22Rv1 (cell line): ENCODE results near the gene SPECC1L.

Experiments used
- ZFX ChIP-seq: fragments of 450-650 bp; IDR thresholded peaks from 2 replicates; pipeline ENCODE4 v1.6.1; 2017; ENCODE audit warnings: antibody characterized with exemption, borderline replicate concordance
- TF ChIP-seq, protein P1 (sequence below): fragments of 450-650 bp; IDR thresholded peaks from 2 replicates; pipeline ENCODE4 v1.5.1; 2017; ENCODE audit warnings: mild to moderate bottlenecking

DNA sequence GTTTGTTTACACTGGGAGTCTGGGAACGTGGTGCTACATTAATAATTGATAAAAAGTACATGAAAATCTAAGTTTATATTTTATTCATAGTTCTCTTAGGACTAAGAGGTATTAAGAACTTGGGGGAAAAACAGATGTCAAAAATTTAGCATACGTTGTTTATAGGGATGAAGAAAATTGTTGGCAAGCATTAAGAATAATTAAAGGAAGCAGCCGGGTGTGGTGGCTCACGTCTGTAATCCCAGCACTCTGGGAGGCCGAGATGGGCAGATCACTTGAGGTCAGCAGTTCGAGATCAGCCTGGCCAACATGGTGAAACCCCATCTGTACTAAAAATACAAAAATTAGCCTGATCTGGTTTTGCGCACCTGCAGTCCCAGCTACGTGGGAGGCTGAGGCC lies 96.1 kb downstream of the SPECC1L start:
- TF ChIP-seq, protein P1, sequence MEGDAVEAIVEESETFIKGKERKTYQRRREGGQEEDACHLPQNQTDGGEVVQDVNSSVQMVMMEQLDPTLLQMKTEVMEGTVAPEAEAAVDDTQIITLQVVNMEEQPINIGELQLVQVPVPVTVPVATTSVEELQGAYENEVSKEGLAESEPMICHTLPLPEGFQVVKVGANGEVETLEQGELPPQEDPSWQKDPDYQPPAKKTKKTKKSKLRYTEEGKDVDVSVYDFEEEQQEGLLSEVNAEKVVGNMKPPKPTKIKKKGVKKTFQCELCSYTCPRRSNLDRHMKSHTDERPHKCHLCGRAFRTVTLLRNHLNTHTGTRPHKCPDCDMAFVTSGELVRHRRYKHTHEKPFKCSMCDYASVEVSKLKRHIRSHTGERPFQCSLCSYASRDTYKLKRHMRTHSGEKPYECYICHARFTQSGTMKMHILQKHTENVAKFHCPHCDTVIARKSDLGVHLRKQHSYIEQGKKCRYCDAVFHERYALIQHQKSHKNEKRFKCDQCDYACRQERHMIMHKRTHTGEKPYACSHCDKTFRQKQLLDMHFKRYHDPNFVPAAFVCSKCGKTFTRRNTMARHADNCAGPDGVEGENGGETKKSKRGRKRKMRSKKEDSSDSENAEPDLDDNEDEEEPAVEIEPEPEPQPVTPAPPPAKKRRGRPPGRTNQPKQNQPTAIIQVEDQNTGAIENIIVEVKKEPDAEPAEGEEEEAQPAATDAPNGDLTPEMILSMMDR = no peak
- no peak for TF ChIP-seq ZFX
